Smooth muscle cell (in vitro differentiated cells): ENCODE results near the gene SLCO4A1. TPM values are rescaled to one million over a fixed set of nuclear protein-coding genes. Genes with fewer than 3 reads are reported as not detected.

ENCODE experiments used
- DNase-seq: peaks from one replicate; lab custom pipeline; 2025; ENCODE audit not compliant: unreplicated experiment; lab: John Stamatoyannopoulos, UW
- H2AFZ ChIP-seq: fragments of 200-600 bp; sonication (generic); 2 replicates; pipeline ENCODE4 v1.6.0; 2016; ENCODE audit warnings: antibody characterized with exemption, low read depth, mild to moderate bottlenecking
- H3F3A ChIP-seq: fragments of 200-600 bp; sonication (generic); 2 replicates; pipeline ENCODE4 v1.6.0; 2017; ENCODE audit warnings: antibody characterized with exemption, low read depth
- H3K27ac ChIP-seq: fragments of 200-600 bp; sonication (generic); 2 replicates; pipeline ENCODE4 v1.5.1; 2016; ENCODE audit warnings: low read depth, mild to moderate bottlenecking
- H3K27me3 ChIP-seq: fragments of 200-600 bp; sonication (generic); 2 replicates; pipeline ENCODE4 v1.6.1; 2016; ENCODE audit warnings: low read depth, mild to moderate bottlenecking
- H3K36me3 ChIP-seq: fragments of 200-600 bp; sonication (generic); 2 replicates; pipeline ENCODE4 v1.5.1; 2016; ENCODE audit warnings: low read depth
- H3K4me1 ChIP-seq: fragments of 200-600 bp; sonication (generic); 2 replicates; pipeline ENCODE4 v1.5.1; 2016; ENCODE audit warnings: low read depth
- H3K4me2 ChIP-seq: fragments of 200-600 bp; sonication (generic); 2 replicates; pipeline ENCODE4 v1.6.0; 2016; ENCODE audit warnings: mild to moderate bottlenecking
- H3K4me3 ChIP-seq: fragments of 200-600 bp; sonication (generic); 2 replicates; pipeline ENCODE4 v1.5.1; 2016; ENCODE audit warnings: mild to moderate bottlenecking
- H3K79me2 ChIP-seq: fragments of 200-600 bp; sonication (generic); 2 replicates; pipeline ENCODE4 v1.6.0; 2016; ENCODE audit warnings: low read depth, mild to moderate bottlenecking
- H3K9ac ChIP-seq: fragments of 200-600 bp; sonication (generic); 2 replicates; pipeline ENCODE4 v1.6.0; 2016; ENCODE audit warnings: low read depth
- H3K9me3 ChIP-seq: fragments of 200-600 bp; sonication (generic); replicated peaks from 2 replicates; pipeline ENCODE4 v1.5.1; 2016; ENCODE audit warnings: low read depth
- H4K20me1 ChIP-seq: fragments of 200-600 bp; sonication (generic); 2 replicates; pipeline ENCODE4 v1.6.0; 2016; ENCODE audit warnings: low read depth
- CTCF ChIP-seq: fragments of 200-600 bp; sonication (generic); IDR thresholded peaks from 2 replicates; pipeline ENCODE4 v1.5.1; 2017; ENCODE audit warnings: borderline replicate concordance, mild to moderate bottlenecking, antibody characterized with exemption; ENCODE audit not compliant: insufficient read depth, poor library complexity, severe bottlenecking
- WGBS: methylation state at CpG from one replicate; pipeline ENCODE4 v1.1.7; 2016; ENCODE audit warnings: low lambda C conversion rate; 5-methylcytosine and 5-hydroxymethylcytosine counted together
- polyA plus RNA-seq: library from polyadenylated mRNA; unstranded; fragments of >200 nt; fragmentation: Nextera tagmentation; extraction: Ambion mirVana; gene quantifications from 2 replicates; pipeline ENCODE4 v1.2.1, GENCODE V29; 2016
- total RNA-seq: library from RNA; depleted of rRNA; stranded (reverse); fragments of >200 nt; gene quantifications from 2 replicates; pipeline ENCODE4 v1.2.3, GENCODE V29; 2014

Gene SLCO4A1
- total and polyA plus RNA-seq, 2 experiments from 2014 or later: 0.81 to 1.4 TPM

DNA sequence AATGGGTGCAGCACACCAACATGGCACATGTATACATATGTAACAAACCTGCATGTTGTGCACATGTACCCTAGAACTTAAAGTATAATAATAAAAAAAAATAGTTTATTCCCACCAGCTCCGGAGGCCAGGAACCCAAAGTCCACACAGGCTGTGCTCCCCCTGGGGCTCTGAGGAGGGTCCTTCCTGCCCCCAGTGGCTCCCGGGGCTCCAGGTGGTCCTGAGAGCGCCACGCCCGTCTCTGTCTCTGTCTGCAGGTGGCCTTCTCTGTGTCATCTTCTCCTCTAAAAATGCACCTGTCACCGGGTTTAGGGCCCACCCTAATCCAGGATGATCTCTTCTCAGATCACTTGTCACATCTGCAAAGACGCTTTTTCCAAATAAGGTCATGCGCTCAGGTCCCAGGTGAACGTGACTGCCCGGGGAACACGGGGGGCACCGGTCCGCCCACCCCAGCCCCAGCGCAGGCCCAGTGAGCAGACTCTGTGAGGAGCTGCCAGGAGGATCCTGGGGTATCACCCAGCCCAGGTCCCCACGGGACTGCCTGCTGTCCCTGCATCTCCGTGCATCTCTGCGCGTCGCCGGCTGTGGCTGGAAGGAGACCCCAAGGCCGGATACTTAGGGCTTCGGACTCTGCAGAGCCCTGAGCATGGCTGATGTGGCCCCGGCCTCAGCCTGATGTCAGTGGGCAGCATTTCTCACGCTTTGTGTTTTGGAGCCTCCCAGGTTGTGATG is 11.8 kb downstream of the SLCO4A1 start:
- Histone ChIP-seq H3F3A (peaks cover 6% of the 10 kb centered on the region), H3K36me3 (no peaks in the 10 kb centered on the region), H3K79me2 (no peaks in the 10 kb centered on the region), H3K4me1 (no peaks in the 10 kb centered on the region), H2AFZ (no peak overlapping the region), H4K20me1 (no peaks in the 10 kb centered on the region), H3K4me3 (no peak overlapping the region), H3K27ac (no peak overlapping the region), H3K27me3 (no peaks in the 10 kb centered on the region), H3K9ac (no peak overlapping the region), H3K4me2 (no peak overlapping the region), H3K9me3 (no peaks in the 10 kb centered on the region)
- no peak for TF ChIP-seq CTCF
- no peak for DNase-seq
- WGBS: 95% methylated on average over 24 of the region's 24 CpGs

DNA sequence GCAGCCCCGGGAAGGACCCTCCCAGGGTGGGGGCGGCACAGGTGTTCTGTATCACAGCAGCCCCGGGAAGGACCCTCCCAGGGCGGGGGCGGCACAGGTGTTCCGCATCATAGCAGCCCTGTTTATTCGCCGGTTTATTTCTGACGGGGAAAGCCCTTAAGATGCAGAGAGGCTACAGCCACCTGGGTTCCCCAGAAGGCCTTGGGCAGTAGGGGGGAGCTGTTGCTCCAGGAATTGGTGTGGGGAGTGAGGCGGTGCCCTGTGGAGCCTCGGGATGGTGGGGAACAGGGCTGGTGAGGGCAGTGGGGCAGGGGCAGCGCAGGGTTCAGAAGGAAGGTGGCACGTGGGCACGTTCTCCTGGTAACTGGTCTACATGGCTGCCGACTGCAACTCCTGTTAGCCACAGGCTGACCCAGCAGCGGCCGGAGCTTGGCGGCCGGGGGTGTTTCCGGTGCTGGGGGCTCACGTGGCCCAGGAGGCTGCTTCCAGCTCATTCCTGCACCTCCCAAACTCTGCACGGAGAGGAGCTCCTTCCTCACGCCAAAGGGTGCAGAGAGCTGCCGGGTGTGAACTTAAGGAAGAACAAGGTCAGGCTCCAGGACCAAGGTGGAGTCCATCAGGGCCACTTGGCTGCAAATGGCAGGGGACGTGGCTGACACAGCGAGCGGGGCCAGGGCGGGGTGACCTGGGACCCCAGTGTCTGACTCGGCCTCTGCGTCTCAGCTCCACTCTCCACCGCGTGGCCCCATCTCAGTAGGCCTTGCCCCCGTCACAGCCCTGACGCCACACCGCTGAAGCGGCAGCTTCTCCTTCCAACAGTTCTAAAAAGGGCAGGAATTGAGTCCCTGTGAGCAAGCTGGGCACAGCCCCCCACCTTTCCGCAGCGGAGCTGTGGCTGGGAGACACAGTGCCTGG is 13.2 kb downstream of the SLCO4A1 start:
- TF ChIP-seq CTCF: no peak
- no peaks in the 10 kb centered on the region for H3K36me3 ChIP-seq
- H4K20me1 ChIP-seq: no peaks in the 10 kb centered on the region
- no peaks in the 10 kb centered on the region for H3K27me3 ChIP-seq
- H3F3A ChIP-seq: peaks cover 6% of the 10 kb centered on the region
- no peak overlapping the region for H3K9ac ChIP-seq
- 92% methylated on average over 38 of the region's 38 CpGs for WGBS
- no peak for DNase-seq
- H3K4me1 ChIP-seq: no peaks in the 10 kb centered on the region
- H3K79me2 ChIP-seq: no peaks in the 10 kb centered on the region
- H3K4me3 ChIP-seq: no peak overlapping the region
- H3K4me2 ChIP-seq: no peak overlapping the region
- no peak overlapping the region for H2AFZ ChIP-seq
- no peak overlapping the region for H3K27ac ChIP-seq
- H3K9me3 ChIP-seq: no peaks in the 10 kb centered on the region

- Histone ChIP-seq H3K9ac (no peak overlapping the region), H4K20me1 (no peaks in the 10 kb centered on the region), H3K27me3 (no peaks in the 10 kb centered on the region), H2AFZ (no peak overlapping the region), H3K27ac (no peak overlapping the region), H3K9me3 (no peaks in the 10 kb centered on the region), H3K36me3 (no peaks in the 10 kb centered on the region), H3K4me1 (no peaks in the 10 kb centered on the region), H3K4me2 (no peak overlapping the region), H3F3A (peaks cover 4% of the 10 kb centered on the region), H3K79me2 (no peaks in the 10 kb centered on the region), H3K4me3 (no peak overlapping the region)
- TF ChIP-seq CTCF: no peak
- 94% methylated on average over 38 of the region's 39 CpGs for WGBS
- no peak for DNase-seq
These were observed 14.1 kb downstream of the SLCO4A1 start for GRCh38 chr20:62656197-62656918.
